ENCODE data around the gene IFT74.
"Not testable (repeated sequence)": the region's sequence is repeated elsewhere in the genome, so short reads cannot be mapped to it uniquely, and the experiment has no call there.

The IFT74 gene

DNA sequence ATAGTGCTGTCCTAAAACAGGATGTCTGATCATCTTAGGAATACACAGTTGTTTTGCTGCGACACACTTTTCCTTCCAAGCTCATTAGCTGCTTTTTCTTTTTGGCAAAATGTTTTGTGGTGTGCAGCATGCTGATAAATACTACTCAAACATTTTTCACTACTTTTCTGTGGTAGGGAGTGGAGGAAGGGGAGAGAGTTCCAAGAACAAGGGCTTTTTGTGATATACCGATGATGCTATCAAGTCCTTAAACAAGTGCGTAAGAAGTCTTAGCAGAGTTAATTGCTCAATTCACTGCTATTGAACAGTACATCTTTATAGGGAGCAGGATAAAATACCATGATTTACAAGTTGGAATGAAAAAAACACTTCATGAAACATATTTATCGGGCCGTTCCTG, 129.2 kb downstream of the IFT74 start:
- peak; percentile 62 for DNase-seq

DNA sequence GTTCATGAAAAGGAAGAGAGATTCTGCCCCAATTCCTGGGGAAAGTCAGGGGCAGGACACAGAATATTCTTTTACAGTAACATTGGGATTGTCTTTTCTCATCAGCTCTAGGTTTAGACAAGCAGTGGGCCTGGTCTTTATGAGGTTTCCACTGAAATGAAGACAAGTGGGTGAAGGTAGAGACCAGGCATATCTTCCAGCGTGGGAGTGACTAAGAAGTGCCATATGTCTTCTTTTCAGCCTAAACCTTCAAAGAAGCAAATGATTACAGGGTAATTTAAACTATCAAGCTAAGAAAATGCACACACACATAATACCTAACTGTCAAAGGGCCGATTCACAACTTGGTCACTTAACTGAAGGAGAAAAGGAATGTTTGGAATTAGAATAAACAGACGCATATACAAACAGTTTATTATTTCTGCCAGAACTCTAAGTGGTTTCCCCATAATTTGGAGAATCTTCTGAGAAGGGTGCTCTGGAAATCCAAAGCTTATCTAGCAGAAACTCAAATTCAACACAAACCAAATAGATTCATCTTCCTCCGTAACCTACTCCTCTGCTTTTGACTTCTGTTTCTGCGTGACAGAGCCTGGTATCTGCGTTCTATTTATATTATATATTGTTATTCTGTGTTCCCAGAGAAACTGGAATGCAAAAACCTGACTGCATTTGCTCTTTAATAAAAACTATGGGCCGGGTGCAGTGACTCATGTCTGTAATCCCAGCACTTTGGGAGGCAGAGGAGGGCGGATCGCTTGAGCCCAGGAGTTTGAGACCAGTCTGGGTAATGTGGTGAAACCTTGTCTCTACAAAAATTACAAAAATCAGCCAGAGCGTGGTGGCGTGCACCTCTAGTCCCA, 130.8 kb downstream of the IFT74 start:
- DNase-seq: peak; percentile 7

DNA sequence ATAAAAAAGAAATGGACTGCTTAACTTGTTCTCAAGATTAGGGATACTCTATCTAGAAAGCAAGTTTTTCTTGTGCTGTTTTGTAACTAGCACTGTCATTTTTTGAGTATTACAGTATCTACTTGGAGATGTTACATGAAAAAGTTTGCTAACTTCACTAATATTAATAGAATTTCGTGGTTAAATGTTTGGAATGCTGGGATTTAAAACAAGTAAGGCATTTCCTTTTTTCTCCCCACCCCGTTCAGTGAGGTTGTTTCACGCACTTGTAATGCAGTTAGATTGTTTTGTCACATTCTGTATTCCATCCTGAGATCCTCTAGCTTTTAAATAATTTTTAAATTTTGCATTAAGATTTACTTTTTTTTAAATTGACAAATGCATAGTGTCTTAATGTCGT, 132.8 kb downstream of the IFT74 start:
- DNase-seq: no peak

DNA sequence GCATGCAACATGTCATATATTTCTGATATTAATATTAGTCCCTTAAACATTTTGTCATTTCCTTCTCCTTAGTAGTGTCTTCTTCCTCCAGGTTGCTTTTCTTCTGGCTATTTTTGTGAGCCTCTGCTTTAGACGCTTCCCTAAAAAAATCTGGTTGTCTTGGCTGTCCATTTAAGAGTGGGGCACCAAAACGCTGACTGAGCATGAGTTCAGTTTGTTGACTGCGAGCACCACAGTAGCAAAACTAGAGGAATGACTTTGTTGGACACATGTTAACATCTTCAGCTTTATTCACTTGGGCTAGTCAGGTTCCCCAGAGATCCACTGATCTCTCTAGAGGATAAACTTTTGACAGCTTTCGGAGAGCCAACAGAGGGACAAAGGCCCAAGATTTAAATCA, 133.5 kb downstream of the IFT74 start:
- no peak for DNase-seq

DNA sequence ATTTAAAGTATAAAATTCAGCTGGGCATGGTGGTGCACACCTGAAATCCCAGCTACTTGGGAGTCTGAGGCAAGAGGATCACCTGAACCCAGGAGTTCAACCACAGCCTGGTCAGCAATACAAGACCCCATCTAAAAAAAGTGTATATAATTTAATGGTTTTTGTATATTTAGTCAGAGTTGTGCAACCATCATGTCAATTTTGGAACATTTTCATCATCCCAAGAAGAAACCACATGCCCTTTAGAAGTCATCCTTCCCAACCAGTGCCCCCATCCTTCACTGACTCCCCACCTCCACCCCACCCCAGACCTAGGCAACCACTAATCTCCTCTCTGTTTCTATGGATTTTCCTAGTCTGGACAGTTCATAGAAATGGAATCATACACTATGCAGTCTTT, 134.0 kb downstream of the IFT74 start:
- no peak for DNase-seq

DNA sequence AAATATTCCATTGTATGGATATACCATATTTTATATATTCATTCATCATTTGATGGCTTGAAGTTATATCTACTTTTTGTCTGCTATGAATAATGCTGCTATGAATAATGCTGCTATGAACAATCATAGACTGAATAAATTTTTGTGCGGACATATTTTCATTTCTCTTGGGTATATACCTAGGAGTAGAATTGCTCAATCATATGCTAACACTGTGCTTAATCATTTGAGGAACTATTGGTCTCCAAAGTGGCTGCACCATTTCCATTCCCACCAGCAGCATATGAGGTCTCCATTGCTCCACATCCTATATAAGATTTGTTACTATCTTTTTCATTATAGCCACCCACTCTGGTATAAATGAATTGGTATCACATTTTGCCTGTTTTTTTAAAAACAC, 134.5 kb downstream of the IFT74 start:
- no peak for DNase-seq

DNA sequence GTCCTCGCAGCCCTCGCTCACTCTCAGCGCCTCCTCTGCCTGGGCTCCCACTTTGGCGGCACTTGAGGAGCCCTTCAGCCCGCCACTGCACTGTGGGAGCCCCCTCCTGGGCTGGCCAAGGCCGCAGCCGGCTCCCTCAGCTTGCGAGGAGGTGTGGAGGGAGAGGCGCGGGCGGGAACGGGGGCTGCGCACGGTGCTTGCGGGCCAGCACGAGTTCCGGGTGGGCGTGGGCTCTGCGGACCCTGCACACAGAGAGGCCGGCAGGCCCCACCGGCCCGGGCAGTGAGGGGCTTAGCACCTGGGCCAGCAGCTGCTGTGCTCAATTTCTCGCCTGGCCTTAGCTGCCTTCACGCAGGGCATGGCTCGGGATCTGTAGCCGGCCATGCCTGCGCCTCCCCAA, 136.3 kb downstream of the IFT74 start:
- DNase-seq: not testable (repeated sequence)

DNA sequence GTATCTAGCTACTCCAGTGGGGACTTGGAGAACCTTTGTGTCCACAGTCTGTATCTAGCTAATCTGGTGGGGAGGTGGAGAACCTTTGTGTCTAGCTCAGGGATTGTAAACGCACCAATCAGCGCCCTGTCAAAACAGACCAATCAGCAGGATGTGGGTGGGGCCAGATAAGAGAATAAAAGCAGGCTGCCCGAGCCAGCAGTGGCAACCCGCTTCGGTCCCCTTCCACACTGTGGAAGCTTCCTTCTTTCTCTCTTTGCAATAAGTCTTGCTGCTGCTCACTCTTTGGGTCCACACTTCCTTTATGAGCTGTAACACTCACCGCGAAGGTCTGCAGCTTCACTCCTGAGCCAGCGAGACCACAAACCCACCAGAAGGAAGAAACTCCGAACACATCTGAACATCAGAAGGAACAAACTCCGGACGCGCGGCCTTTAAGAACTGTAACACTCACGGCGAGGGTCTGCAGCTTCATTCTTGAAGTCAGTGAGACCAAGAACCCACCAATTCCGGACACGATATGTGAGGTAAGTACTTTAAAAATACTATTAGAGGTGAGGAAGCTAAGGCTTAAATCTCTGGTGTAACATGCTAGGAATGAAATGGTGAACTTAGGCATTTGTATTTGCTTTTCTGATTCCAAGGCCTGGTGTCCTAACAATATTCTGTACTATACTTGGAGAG, 137.3 kb downstream of the IFT74 start:
- DNase-seq: peak; percentile 72

DNA sequence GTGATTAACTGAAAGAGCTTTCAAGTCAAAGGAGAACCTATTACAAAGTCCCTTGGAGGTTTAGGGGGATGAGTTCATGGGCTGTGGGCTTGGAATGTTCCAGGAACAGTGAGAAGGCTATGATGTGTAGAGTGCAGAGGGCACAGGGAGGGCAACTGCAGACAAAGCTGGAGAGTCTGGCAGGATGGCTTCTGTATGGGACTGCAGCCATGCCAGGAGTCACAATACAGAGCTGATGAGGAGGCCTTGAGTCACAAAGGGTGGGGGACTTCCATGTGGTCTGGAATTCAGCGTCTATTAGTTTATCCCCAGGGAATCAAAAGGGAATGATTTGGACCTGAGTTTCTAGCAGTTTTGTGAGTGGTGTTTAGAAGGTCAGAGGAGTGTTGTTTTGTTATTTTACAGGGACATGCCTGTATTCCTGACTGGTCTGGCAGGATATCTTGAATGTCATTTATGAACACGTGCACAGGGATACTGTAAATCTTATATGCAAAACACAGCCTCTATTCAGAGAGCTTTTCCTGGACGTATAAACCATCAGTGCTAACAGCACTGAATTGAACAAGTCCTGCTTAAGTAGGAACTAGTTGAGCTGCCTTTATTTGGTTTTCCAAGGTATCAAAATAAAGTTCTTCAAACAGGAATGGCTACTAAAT, 138.6 kb downstream of the IFT74 start:
- no peak for DNase-seq

DNA sequence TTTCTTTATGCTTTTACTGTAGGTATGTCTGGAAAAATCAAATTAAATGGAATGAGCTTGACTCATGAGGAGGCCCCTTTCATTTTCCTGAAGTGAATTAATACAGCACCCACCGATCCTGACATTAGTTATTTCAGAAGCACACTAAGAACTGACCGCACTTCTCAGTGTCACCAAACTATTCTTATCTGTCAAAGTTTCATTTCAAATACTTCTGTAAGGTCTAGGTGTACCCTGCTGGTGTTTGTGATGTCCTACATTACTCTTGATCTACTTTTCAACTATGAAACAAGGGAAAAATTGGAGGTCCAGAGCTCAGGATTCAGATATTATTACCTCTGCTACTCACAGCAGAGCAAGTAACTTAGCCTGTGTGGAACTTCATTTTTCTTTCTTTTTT, 151.0 kb downstream of the IFT74 start:
- no peak for DNase-seq

DNA sequence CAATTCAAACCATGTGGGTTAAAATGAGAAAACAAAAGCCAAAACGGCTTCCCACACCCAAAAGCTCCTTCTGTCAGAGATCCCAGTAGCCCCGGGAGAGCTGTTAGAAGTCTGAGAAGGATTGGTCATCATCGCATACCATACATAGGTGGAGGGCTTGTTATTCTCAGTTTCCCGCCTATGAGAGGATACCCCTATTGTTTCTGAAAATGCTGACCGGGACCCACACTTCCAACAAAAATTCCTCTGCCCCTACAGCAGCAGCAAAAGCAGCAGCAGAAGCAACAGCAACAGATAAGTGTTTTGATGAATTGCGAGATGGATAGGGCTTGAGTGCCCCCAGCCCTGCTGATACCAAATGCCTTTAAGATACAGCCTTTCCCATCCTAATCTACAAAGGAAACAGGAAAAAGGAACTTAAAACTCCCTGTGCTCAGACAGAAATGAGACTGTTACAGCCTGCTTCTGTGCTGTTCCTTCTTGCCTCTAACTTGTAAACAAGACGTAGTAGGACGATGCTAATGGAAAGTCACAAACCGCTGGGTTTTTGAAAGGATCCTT, 152.8 kb downstream of the IFT74 start, which contains the start of gene TEK:
Gene TEK (plus strand): TSS at position 245 of the 561 bp plus-strand sequence. CDS start 366 bp downstream, outside the sequence.
- DNase-seq: peak; percentile 49

DNA sequence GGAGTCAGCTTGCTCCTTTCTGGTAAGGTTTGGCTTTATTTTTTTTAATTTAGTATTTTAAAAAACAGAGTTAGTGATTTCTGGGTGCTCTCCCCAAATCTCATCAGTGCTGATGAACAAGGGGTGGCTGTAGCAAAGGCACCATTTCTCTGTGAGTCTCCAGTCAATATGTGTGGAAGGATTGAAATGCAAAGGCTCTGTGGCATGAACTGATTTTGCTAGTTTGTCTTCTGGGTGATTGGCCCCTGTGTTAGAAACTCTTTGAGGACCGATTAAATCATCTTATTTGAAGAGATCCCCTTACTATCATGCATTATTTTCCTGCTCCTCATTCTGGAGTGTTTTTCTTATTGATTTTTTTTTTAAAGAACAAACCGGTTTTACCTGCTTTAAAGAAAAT, 153.4 kb downstream of the IFT74 start:
- peak; percentile 24 for DNase-seq

DNA sequence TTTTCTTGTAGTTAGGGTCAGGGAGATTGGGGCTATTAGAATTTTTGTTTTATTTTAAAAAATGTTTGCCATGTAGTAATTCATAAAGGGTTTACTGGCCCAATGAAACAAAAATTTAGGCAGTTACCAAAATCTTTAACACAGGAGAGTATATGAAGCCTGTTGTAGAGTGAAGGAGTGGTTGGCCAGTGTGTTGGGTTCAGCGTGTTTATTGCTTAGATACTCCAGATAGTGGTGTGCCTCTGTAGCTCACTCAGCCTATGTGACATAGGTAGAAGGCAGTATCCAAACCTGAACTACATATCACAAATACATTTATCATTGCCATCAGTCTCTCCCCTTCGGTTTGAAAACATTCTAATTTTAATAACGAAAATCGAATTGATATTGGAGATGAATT, 154.0 kb downstream of the IFT74 start:
- peak; percentile 12 for DNase-seq

DNA sequence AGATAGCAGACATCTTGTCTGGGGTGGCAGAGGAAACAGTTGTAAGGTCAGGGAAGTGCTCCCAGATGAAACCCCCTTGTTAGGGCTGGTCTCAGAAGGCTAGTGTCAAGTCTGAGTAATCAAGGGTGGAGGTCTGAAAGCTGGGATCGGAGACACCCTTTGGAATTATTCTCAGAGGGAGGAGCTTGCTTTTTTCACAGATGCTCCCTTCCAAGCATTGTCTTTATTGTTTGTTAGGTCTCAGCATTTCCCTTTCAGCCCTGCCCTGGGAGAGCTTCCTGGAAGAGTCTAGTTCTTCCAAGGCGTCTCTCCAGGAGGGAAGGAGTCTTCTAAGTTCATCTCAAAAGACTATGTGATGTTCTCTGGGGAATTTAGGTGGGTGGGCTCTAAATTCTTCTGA, 156.0 kb downstream of the IFT74 start:
- DNase-seq: no peak

Measured in OCI-M1 (cell line).